GM18870 (cell line): ENCODE data around the gene SPATC1L.
"Not testable (repeated sequence)": the region's sequence is repeated elsewhere in the genome, so short reads cannot be mapped to it uniquely, and the experiment has no call there.

Source experiments
- ATAC-seq: cut with Tn5 transposase; IDR thresholded peaks from one replicate; pipeline ENCODE4 v1.9.1; 2021; ENCODE audit warnings: moderate library complexity; ENCODE audit not compliant: unreplicated experiment

SPATC1L gene

DNA sequence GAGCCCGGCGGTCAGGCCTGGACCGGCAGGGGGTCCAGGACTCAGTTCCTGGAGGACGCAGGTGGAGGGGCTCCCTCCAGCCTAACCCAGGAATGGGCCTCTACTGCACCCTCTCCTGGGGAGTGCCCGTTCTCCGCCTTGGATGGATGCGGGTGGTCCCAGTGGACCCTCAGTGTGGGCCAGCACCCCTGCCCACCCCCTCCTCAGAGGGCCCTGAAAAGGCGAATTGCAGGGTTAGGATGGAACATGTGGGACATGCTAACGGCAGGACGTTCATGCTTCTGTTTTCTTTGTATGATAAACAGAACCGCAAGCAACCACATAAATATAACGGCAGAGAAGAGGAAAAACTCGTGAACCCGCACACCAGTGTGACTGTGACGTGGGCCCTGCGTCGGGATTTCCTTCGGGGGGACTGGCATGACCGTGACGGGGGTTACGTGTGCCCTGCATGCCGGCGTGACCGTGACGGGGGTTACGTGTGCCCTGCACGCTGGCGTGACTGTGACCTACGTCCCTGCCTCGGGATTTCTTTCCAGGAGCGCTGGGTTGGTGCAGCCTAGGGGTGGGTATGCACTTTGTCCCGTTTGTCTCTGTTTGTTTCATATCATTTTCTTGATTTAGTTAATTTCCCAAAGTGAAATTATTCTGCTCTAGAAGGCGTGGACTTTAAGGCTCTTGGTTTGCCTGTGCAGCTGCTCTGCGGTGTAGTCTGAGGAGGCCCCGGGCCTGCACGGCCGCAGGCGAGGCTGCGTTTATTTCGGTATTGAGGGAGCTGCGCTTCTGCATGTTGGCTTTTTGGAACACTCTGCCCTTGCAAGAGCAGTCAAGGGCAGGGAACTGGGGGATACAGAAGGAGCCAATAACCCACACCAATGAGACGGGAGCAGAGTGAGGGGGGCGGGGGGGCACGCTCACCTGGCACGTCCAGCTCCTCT, 32.0 kb downstream of the SPATC1L start:
- no peak for ATAC-seq

GRCh38 chr21:46151261-46151988, 32.8 kb downstream of the SPATC1L start:
- no peak for ATAC-seq

DNA sequence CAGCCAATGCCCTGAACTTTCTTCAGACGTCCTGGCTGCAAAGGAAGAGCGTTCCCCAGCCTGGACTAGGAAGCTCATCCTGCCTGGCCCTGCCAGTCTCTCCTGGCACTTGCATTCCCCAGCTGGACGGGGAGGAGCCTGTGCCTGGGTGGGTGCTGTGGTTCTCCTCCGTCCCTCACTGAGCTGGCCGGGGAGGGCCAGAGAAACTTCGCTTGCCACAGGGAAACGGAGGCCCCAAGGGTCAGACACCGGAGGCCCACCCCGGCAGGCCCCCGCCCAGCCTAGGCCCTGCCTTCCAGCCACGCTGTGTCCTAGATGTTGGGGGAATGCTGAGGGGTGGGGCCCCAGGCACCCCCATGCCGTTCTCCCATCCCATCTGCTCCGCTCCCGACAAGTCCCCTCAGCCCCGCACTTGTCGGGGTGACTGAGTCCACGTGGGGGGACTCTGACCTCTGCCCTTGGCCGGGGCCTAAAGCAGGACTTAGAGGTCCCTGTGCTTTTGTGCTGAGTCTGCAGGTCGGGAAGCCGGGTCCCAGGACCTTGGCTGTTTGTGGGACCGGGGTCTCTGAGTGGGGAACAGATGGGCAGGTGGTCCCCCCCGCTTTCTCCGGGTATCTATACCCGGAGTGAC, 33.7 kb downstream of the SPATC1L start:
- ATAC-seq = no peak

DNA sequence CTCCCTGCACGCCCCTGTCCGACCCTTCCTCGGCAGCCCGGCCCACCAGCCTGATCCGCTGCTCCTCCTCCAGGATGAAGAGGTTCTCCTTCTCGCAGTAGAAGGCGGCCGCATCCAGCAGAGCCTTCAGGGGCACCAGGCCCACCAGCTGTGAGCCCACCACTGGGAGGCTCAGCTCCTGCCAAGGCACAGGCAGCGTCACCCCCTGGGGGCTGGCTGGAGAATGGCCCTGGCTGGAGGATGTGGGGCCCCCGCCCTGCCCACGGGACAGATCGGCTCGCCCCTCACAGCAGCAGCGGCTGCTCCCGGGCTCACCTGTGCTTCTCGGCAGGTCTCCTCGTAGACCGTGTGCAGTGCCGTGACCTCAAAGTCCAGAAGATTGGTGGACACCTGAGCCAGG, 34.2 kb downstream of the SPATC1L start:
- ATAC-seq = no peak

GRCh38 chr21:46149205-46149901, 34.9 kb downstream of the SPATC1L start:
- no peak for ATAC-seq

GRCh38 chr21:46148106-46148505, 36.2 kb downstream of the SPATC1L start:
- no peak for ATAC-seq

- ATAC-seq = not testable (repeated sequence)
Observed at GRCh38 chr21:46147429-46147828, 36.8 kb downstream of the SPATC1L start.

DNA sequence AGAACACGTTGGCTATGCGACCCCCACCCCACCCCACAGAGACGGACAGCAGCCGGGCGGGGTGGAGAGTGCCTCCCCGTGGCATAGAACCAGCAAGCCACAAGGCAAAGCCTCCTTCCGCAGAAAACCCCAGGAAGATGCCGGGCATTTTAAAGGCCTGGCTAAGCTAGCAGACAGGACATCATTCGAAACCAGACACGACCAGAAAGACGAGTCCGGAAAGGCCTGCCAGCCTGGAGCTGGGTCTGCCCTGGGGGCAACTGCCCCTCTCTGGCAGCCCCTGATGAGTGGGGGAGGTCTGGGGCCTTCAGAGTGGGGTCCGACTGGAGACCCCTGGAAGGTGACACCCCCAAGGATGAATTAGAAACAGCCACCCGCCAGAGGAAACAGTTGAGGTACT, 37.4 kb downstream of the SPATC1L start:
- ATAC-seq = no peak

DNA sequence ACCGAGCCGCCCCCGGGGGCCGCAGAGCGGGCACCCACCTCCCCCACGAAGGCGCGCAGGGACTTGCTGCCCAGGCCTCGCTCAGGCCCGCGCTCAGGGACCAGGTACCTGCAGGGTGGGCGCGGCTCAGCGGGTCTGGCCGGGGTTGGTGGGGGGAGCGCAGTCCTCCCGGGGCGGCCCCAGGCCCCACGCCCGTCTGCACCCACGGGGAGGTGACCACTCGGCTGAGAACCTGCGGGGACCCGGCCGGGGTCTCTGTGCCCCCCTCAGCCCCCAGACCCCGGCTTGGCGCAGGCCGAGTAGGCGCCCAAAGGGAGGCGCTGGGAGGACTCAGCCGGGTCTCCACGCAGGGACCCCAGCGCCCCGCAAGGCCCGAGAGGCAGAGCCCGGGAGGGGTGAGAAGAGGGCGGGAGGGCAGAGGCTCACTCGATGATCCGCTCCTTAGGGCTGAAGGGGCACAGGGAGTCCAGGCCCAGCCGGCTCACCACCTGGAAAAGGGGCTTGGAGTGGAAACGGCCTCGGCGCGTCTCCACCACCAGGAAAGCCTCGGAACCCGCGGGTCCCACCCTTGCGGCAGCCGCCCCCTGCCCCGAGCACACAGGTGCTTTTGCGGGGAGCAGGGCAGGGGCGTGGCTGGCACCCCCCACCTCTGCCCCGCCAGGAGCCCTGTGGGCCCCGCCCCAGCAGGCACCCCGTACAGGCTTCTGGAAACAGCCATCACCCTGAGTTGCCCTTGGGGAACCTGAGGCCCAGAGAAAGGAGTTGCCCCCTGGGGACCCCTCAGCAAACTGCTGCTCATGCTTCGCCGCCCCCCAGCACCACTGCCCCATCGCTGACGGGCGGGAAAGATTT, 38.2 kb downstream of the SPATC1L start:
- ATAC-seq = no peak

DNA sequence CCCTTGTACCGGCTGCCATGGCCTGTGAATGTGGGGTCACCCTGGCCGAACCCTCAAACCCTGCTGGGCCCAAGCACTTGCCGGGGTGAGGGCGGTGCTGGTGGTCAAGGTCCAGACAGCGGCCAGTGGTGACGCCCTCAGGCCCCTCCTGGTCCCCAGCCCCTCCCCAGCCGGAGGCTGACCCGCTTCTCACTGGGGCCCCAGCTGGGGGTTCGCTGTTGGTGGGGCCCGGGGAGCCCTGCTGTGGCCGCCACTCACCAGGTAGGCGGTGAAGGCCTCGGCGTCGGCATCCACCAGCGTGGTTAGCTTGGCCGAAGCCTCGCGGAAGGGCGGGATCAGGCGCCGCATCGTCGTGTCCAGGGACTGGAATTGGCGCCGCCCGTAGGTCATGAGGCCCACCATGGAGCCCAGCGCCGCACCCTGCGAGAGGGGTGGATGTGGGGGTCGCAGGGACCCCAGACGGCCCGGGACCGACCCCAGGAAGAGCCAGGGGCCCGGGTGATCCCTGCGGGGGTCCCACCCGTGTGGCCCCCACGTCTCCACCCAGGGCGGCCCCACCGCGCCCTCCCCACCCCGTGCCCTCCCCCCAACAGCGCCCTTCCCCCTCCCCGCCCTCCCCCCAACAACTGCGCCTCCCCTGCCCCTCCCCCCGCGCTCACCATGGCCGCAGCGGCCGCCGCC, 39.0 kb downstream of the SPATC1L start:
- no peak for ATAC-seq

- no peak for ATAC-seq
Observed at GRCh38 chr21:46144464-46145070, 39.7 kb downstream of the SPATC1L start.

- no peak for ATAC-seq
Observed at GRCh38 chr21:46142582-46143473, 41.4 kb downstream of the SPATC1L start.

DNA sequence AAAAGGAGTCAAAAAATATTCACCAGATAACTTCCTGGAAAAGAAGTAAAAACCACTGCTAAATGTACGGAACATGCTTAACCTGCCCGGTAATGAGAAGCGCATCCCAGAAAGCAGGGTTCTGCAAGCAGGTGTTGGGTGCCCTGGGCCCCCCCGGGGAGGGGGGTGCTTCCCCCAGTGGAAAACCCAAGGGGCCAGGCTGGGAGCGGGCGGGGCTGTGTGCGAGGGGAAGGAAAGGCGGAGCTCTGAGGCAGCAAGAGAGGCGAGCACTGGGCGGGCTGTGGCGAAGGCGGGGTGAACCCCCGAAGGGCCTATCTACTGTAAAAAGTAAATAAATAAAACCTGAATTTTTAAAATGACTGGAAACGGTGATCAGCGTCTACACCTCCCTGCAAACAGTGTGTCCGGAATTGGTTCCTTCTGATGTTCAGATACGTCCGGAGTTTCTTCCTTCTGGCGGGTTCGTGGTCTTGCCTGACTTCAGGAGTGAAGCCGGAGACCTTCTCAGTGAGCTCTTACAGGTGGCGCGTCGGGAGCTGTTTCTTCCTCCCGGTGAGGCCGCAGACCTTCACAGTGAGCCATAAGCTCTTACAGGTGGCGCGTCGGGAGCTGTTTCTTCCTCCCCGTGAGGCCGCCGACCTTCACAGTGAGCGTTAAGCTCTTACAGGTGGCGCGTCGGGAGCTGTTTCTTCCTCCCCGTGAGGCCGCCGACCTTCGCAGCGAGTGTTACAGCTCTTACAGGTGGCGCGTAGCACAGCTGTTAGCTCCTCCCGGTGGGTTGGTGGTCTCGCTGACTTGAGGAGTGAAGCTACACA, 42.3 kb downstream of the SPATC1L start:
- no peak for ATAC-seq

GRCh38 chr21:46140352-46141003, 43.8 kb downstream of the SPATC1L start:
- not testable (repeated sequence) for ATAC-seq

DNA sequence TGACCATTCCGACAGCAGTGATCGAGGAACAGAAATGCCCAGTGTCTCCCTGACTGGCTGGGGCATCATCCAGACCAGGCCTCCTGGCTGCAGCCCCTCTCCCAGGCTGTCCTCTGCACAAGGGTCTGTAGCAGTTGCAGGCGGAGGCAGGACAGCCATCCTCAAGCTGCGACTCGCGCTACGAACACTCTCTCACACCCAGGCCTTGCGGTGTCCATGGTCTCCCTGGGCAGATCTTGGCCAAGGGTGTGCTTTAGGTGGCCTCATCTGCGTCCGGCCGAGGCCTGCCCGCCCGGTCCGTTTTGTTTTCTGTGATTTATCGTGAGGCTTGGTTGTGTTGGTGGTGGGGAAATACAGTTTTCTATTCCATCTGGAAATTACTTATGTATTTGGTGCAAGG, 44.6 kb downstream of the SPATC1L start:
- no peak for ATAC-seq

DNA sequence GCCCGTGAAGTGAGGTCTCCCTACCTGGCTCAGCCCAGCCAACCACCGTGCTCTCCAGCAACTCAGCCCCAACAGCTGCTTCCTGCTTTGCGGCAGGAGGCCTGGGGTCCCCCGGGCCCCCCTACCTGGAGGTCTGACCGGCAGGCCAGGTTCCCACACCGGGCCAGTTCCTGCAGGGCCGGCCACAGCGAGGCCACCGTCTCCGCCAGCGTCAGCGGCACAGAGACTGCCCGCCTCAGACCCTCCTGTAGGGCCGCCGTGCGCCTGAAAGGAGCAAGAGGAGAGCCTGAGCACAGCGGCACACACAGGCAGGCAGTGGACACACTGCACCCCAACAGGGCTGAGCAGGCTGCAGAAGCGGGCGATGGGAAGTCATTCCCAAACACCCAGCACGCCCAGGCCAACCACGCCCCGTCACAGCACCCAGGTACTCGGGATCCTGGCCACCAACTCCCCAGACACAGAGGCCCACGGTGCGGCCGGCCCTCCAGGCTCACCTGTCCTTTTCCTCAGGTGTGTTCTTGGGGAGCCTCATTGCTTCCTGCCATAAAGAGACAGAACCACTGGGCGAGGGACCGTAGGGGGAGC, 45.8 kb downstream of the SPATC1L start:
- ATAC-seq = no peak
